K562 (cell line): ENCODE measurements around the gene AHCYL2. TPM values are rescaled to one million over a fixed set of nuclear protein-coding genes. Genes with fewer than 3 reads are reported as not detected.
A peak's percentile ranks its signal among the peaks of the same experiment; 100 is the strongest.

ENCODE experiments used
- ADNP ChIP-seq: fragments of 200-800 bp; sonication (Bioruptor generic); IDR thresholded peaks from 2 replicates; pipeline ENCODE4 v1.6.1; 2016; ENCODE audit warnings: missing genetic modification characterization, missing compliant biosample characterization
- ATF1 ChIP-seq, 2 experiments: fragments of 450-650 bp in 1 of 2; IDR thresholded peaks; 2 replicates each; pipeline ENCODE4 v1.6.1; 2016; ENCODE audit warnings: missing compliant biosample characterization in 1 of 2, missing genetic modification characterization in 1 of 2
- ATF7 ChIP-seq: fragments of 450-650 bp; IDR thresholded peaks from 2 replicates; pipeline ENCODE4 v1.7.1; 2014; ENCODE audit warnings: mild to moderate bottlenecking, moderate library complexity
- BHLHE40 ChIP-seq: IDR thresholded peaks from 2 replicates; pipeline ENCODE4 v1.6.1; 2011; ENCODE audit warnings: low read length, improper control_type of control experiment
- BMI1 ChIP-seq: fragments of 150-350 bp; IDR thresholded peaks from 2 replicates; pipeline ENCODE4 v1.6.1; 2014; ENCODE audit warnings: low read length
- CBX5 ChIP-seq: IDR thresholded peaks from 2 replicates; pipeline ENCODE4 v1.6.1; 2014; ENCODE audit warnings: low read depth, borderline replicate concordance
- CREB1 ChIP-seq, 2 experiments: sonication (generic) in 1 of 2; formaldehyde crosslinking in 1 of 2; IDR thresholded peaks; 2 replicates each; pipeline versions ENCODE4 v1.6.1 to v1.8.0; 2012 to 2022; ENCODE audit warnings: inconsistent platforms in 1 of 2, mild to moderate bottlenecking in 1 of 2, missing genetic modification reagents in 1 of 2, moderate library complexity in 1 of 2
- DMBX1 ChIP-seq: fragments of 250-450 bp; sonication (Bioruptor Pico); IDR thresholded peaks from 2 replicates; pipeline ENCODE4 v1.8.0; 2022; ENCODE audit warnings: inconsistent platforms, mild to moderate bottlenecking, moderate library complexity, borderline replicate concordance
- FOXK1 ChIP-seq: sonication (generic); formaldehyde crosslinking; IDR thresholded peaks from 2 replicates; pipeline ENCODE4 v1.8.0; 2022; ENCODE audit warnings: missing genetic modification reagents, mild to moderate bottlenecking, borderline replicate concordance
- FOXK2 ChIP-seq, 2 experiments: fragments of 450-650 bp; IDR thresholded peaks in 1 of 2; conservative IDR thresholded peaks in 1 of 2; 2 replicates each; pipeline ENCODE4 v1.6.1; 2016; ENCODE audit warnings: low read depth in 2 of 2, mild to moderate bottlenecking in 1 of 2
- GABPB1 ChIP-seq: sonication (generic); formaldehyde crosslinking; IDR thresholded peaks from 2 replicates; pipeline ENCODE4 v1.8.0; 2022; ENCODE audit warnings: mild to moderate bottlenecking, missing genetic modification reagents
- NR2C1 ChIP-seq, 2 experiments: fragments of 450-650 bp; IDR thresholded peaks; 2 replicates each; pipeline ENCODE4 v1.6.1; 2017; ENCODE audit warnings: mild to moderate bottlenecking in 2 of 2, antibody characterized with exemption in 1 of 2, inconsistent platforms in 1 of 2, missing compliant biosample characterization in 1 of 2, missing genetic modification characterization in 1 of 2
- PHB ChIP-seq: fragments of 250-450 bp; sonication (Bioruptor Pico); IDR thresholded peaks from 2 replicates; pipeline ENCODE4 v1.5.0; 2021
- RNF2 ChIP-seq: sonication (generic); IDR thresholded peaks from 2 replicates; pipeline ENCODE4 v1.6.1; 2016
- SAFB2 ChIP-seq: fragments of 200-400 bp; formaldehyde crosslinking; IDR thresholded peaks from 2 replicates; pipeline ENCODE4 v1.6.1; 2018; ENCODE audit warnings: borderline replicate concordance, low read length, low read depth, moderate library complexity; ENCODE audit not compliant: severe bottlenecking
- STAT5B ChIP-seq: fragments of 250-450 bp; sonication (Bioruptor Pico); IDR thresholded peaks from 2 replicates; pipeline ENCODE4 v1.8.0; 2021; ENCODE audit warnings: mild to moderate bottlenecking, inconsistent platforms
- TAF7 ChIP-seq: fragments of 450-650 bp; IDR thresholded peaks from 2 replicates; pipeline ENCODE4 v1.6.1; 2016; ENCODE audit warnings: missing genetic modification characterization, missing compliant biosample characterization
- TCFL5 ChIP-seq: fragments of 250-450 bp; sonication (Bioruptor Pico); conservative IDR thresholded peaks from 2 replicates; pipeline ENCODE4 v1.6.1; 2021; ENCODE audit warnings: mild to moderate bottlenecking, moderate library complexity, matching md5 sums
- ZNF124 ChIP-seq: sonication (generic); formaldehyde crosslinking; IDR thresholded peaks from 2 replicates; pipeline ENCODE4 v1.8.1; 2022; ENCODE audit warnings: missing genetic modification reagents
- ZNF165 ChIP-seq: fragments of 250-450 bp; sonication (Bioruptor Pico); IDR thresholded peaks from 2 replicates; pipeline ENCODE4 v1.4.0; 2020; ENCODE audit warnings: borderline replicate concordance
- ZNF174 ChIP-seq: fragments of 250-450 bp; sonication (Bioruptor Pico); IDR thresholded peaks from 2 replicates; pipeline ENCODE4 v1.4.0; 2020; ENCODE audit warnings: mild to moderate bottlenecking
- ZNF316 ChIP-seq: fragments of 450-650 bp; IDR thresholded peaks from 2 replicates; pipeline ENCODE4 v1.6.1; 2016
- ZNF408 ChIP-seq: fragments of 250-450 bp; sonication (Bioruptor Pico); IDR thresholded peaks from 2 replicates; pipeline ENCODE4 v1.4.0; 2020; ENCODE audit warnings: low read depth, mild to moderate bottlenecking, moderate library complexity
- ZNF584 ChIP-seq: fragments of 200-800 bp; sonication (Bioruptor generic); IDR thresholded peaks from 2 replicates; pipeline ENCODE4 v1.6.1; 2016; ENCODE audit warnings: low read depth, mild to moderate bottlenecking, missing genetic modification characterization, missing compliant biosample characterization
- ZNF79 ChIP-seq: fragments of 250-450 bp; sonication (Bioruptor Pico); IDR thresholded peaks from 2 replicates; pipeline ENCODE4 v1.4.0; 2020; ENCODE audit warnings: low read depth, mild to moderate bottlenecking, moderate library complexity
- polyA plus RNA-seq, 8 experiments: library from polyadenylated mRNA; depleted of rRNA in 4 of 8; stranded (reverse) in 5 of 8; unstranded in 3 of 8; fragments of >200 nt; fragmentation: Nextera tagmentation in 2 of 8; fragmentation: Illumina TruSeq in 1 of 8; extraction: Ambion mirVana in 2 of 8; extraction: Trizol in 1 of 8; gene quantifications; 2 replicates each; pipeline versions ENCODE4 v1.2.1 to v1.2.3, GENCODE V29; 2011 to 2014; ENCODE audit warnings: inconsistent platforms in 1 of 8, missing spikeins in 1 of 8
- total RNA-seq, 7 experiments: library from RNA; depleted of rRNA in 6 of 7; stranded (reverse); fragments of >200 nt in 6 of 7; fragmentation: Illumina TruSeq in 2 of 7; extraction: Trizol in 2 of 7; gene quantifications; 2 replicates each; pipeline versions ENCODE4 v1.2.1 to v1.2.3, GENCODE V29; 2011 to 2021; ENCODE audit warnings: low replicate concordance in 1 of 7
- TF ChIP-seq, protein P1 (sequence below): fragments of 250-450 bp; sonication (Bioruptor Pico); IDR thresholded peaks from 2 replicates; pipeline ENCODE4 v1.8.0; 2022; ENCODE audit warnings: moderate library complexity, mild to moderate bottlenecking, inconsistent platforms
- TF ChIP-seq, protein P2 (sequence below): fragments of 250-450 bp; sonication (Bioruptor Pico); IDR thresholded peaks from 2 replicates; pipeline ENCODE4 v1.8.0; 2021; ENCODE audit warnings: borderline replicate concordance, mild to moderate bottlenecking, moderate library complexity; ENCODE audit not compliant: poor library complexity, severe bottlenecking
- TF ChIP-seq, protein P3 (sequence below): fragments of 200-800 bp; sonication (Bioruptor generic); IDR thresholded peaks from 2 replicates; pipeline ENCODE4 v1.6.1; 2017; ENCODE audit warnings: missing genetic modification characterization, missing compliant biosample characterization

Gene AHCYL2
- total and polyA plus RNA-seq, 9 of the 15 experiments (the other 6 are each of a cell fraction or from before 2014, with no cell fraction given), result 0.93 to 10.5 (median 5.2) TPM

DNA sequence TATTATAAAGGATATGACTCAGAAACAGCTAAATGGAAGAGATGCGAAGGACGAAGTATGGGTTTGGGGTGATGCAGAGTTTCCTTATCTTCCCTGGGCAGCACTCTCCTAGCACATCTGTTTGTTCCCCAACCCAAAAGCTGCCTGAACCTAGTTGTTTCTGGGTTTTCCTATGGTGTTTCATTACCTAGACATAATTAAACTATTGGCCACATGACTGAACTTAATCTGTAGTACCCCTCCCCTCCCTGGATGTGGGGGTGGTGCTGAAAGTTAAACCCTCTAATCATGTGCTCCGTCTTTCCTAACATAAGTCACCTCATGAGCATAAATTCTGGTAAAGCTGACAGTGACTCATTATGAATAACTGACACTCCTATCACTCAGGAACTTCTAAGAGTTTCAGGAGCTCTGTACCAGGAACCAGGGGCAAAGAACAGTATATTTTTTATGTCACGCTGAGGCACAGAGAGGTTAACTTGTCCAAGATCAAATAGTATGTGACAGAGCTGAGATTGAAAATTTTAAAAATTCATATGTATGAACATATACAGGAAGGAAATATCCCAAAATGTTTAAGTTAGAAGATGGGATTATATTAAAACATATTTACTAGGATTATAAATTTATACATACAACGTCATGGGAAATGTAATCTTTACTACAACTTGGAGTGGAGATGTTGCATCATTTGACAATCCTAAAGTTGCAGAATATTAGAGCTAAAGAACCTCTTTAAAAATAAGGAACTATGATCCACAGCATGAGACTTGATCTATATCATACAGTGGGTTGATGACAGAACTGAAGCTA lies 214.2 kb downstream of the AHCYL2 start (continued):
- TF ChIP-seq CREB1 (IDR thresholded peaks at IDR 0.05), result peak; percentile 63; the same call in 1 of the 2 replicates
- no peak for TF ChIP-seq CREB1 (CRISPR knock-in tag; IDR thresholded peaks at IDR 0.05)
- peak; percentile 73; the same call in 1 of the 2 replicates for TF ChIP-seq BHLHE40
- no peak for TF ChIP-seq CBX5
- no peak for TF ChIP-seq ZNF165 (CRISPR knock-in tag)
- peak; percentile 58 to 80; a peak in 3 of 4 replicates for TF ChIP-seq FOXK2 (conservative IDR thresholded peaks at IDR 0.05 in 1 of 2, IDR thresholded peaks at IDR 0.05 in 1 of 2; ENCODE audit: low read depth in 2 of 2)
- TF ChIP-seq FOXK1 (CRISPR knock-in tag), result no peak
- TF ChIP-seq RNF2, result peak; percentile 90; the same call in 1 of the 2 replicates
- TF ChIP-seq ZNF174 (CRISPR knock-in tag), result no peak
- peak; percentile 17; the same call in 1 of the 2 replicates for TF ChIP-seq NR2C1 (IDR thresholded peaks at IDR 0.05)
- TF ChIP-seq NR2C1 (tag; IDR thresholded peaks at IDR 0.05), result 0 out of 2 replicates have a peak, but pooled peaks have one; percentile 34
- TF ChIP-seq DMBX1 (CRISPR knock-in tag), result peak; percentile 78
- TF ChIP-seq BMI1, result no peak
- no peak for TF ChIP-seq GABPB1 (CRISPR knock-in tag)
- TF ChIP-seq ZNF408 (CRISPR knock-in tag), result no peak
- no peak for TF ChIP-seq PHB
- TF ChIP-seq ZNF316, result peak; percentile 22; the same call in 1 of the 2 replicates
- peak; percentile 90; the same call in 1 of the 2 replicates for TF ChIP-seq ZNF584 (CRISPR knock-in tag)
- TF ChIP-seq, protein P1, sequence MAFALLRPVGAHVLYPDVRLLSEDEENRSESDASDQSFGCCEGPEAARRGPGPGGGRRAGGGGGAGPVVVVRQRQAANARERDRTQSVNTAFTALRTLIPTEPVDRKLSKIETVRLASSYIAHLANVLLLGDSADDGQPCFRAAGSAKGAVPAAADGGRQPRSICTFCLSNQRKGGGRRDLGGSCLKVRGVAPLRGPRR (CRISPR knock-in tag), result no peak
- TF ChIP-seq ATF1 (CRISPR knock-in tag; IDR thresholded peaks at IDR 0.05), result no peak
- TF ChIP-seq ATF1 (tag; IDR thresholded peaks at IDR 0.05), result peak; percentile 82
- TF ChIP-seq ADNP, result no peak
- no peak for TF ChIP-seq SAFB2
- no peak; the same call in 1 of the 2 replicates for TF ChIP-seq ZNF79 (CRISPR knock-in tag)
- TF ChIP-seq TAF7 (tag), result no peak
- TF ChIP-seq ATF7, result peak; percentile 88
- TF ChIP-seq TCFL5, result no peak
- TF ChIP-seq STAT5B, result no peak
- TF ChIP-seq, protein P2, sequence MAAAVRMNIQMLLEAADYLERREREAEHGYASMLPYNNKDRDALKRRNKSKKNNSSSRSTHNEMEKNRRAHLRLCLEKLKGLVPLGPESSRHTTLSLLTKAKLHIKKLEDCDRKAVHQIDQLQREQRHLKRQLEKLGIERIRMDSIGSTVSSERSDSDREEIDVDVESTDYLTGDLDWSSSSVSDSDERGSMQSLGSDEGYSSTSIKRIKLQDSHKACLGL (CRISPR knock-in tag), result no peak
- TF ChIP-seq ZNF124 (CRISPR knock-in tag), result no peak
- TF ChIP-seq, protein P3, sequence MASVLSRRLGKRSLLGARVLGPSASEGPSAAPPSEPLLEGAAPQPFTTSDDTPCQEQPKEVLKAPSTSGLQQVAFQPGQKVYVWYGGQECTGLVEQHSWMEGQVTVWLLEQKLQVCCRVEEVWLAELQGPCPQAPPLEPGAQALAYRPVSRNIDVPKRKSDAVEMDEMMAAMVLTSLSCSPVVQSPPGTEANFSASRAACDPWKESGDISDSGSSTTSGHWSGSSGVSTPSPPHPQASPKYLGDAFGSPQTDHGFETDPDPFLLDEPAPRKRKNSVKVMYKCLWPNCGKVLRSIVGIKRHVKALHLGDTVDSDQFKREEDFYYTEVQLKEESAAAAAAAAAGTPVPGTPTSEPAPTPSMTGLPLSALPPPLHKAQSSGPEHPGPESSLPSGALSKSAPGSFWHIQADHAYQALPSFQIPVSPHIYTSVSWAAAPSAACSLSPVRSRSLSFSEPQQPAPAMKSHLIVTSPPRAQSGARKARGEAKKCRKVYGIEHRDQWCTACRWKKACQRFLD (CRISPR knock-in tag), result peak; percentile 90
